ENCODE results near the gene PGAM5. TPM values are rescaled to one million over a fixed set of nuclear protein-coding genes. Genes with fewer than 3 reads are reported as not detected.

PGAM5 gene
- total RNA-seq, 1 donor from 2014 or later = 25.4 TPM

- DNase-seq (no peak), ATAC-seq (no peak)
- Histone ChIP-seq H3K27ac (no peak overlapping the region), H3K36me3 (peaks cover 83% of the 10 kb centered on the region), H3K9me3 (no peaks in the 10 kb centered on the region), H3K4me1 (no peaks in the 10 kb centered on the region), H3K4me3 (no peak overlapping the region), H3K27me3 (no peaks in the 10 kb centered on the region)
- no peak for TF ChIP-seq CTCF (IDR thresholded peaks at IDR 0.05)
- intact Hi-C loops (cut with DNase I) = no loop called here
Observed at GRCh38 chr12:132731574-132731973, 20.9 kb downstream of the PGAM5 start.

- Histone ChIP-seq H3K36me3 (peaks cover 85% of the 10 kb centered on the region), H3K27me3 (no peaks in the 10 kb centered on the region)
Observed at GRCh38 chr12:132734206-132734605, 23.6 kb downstream of the PGAM5 start.

GRCh38 chr12:132735496-132735895, 24.9 kb downstream of the PGAM5 start:
- Histone ChIP-seq H3K27ac (no peak overlapping the region), H3K27me3 (no peaks in the 10 kb centered on the region), H3K4me1 (no peaks in the 10 kb centered on the region), H3K9me3 (no peaks in the 10 kb centered on the region), H3K36me3 (peaks cover 88% of the 10 kb centered on the region), H3K4me3 (no peak overlapping the region)
- intact Hi-C loops (cut with DNase I) = no loop called here
- peak; percentile 23 for ATAC-seq
- no peak for TF ChIP-seq CTCF (IDR thresholded peaks at IDR 0.05)
- no peak for DNase-seq

More at GRCh38 chr12:132734206-132734605, 23.6 kb downstream of the PGAM5 start:
- no peak for DNase-seq
- no peak overlapping the region for H3K4me3 ChIP-seq
- no peak for ATAC-seq
- TF ChIP-seq CTCF (IDR thresholded peaks at IDR 0.05) = no peak
- no peaks in the 10 kb centered on the region for H3K9me3 ChIP-seq
- intact Hi-C loops (cut with DNase I) = no loop called here
- no peaks in the 10 kb centered on the region for H3K4me1 ChIP-seq
- no peak overlapping the region for H3K27ac ChIP-seq

GRCh38 chr12:132736378-132736777, 25.7 kb downstream of the PGAM5 start:
- H3K4me1 ChIP-seq = no peaks in the 10 kb centered on the region
- H3K9me3 ChIP-seq = no peaks in the 10 kb centered on the region
- intact Hi-C loops (cut with DNase I) = no loop called here
- no peaks in the 10 kb centered on the region for H3K27me3 ChIP-seq
- H3K36me3 ChIP-seq = peaks cover 88% of the 10 kb centered on the region
- ATAC-seq (no peak), DNase-seq (no peak)
- H3K27ac ChIP-seq = no peak overlapping the region
- no peak for TF ChIP-seq CTCF (IDR thresholded peaks at IDR 0.05)
- no peak overlapping the region for H3K4me3 ChIP-seq

- H3K4me1 ChIP-seq = no peaks in the 10 kb centered on the region
- peaks cover 88% of the 10 kb centered on the region for H3K36me3 ChIP-seq
- TF ChIP-seq CTCF (IDR thresholded peaks at IDR 0.05) = no peak
- intact Hi-C loops (cut with DNase I) = no loop called here
- ATAC-seq (no peak), DNase-seq (no peak)
- no peak overlapping the region for H3K4me3 ChIP-seq
- no peaks in the 10 kb centered on the region for H3K9me3 ChIP-seq
- H3K27ac ChIP-seq = no peak overlapping the region
- no peaks in the 10 kb centered on the region for H3K27me3 ChIP-seq
Observed at GRCh38 chr12:132736913-132737312, 26.3 kb downstream of the PGAM5 start.
